ENCODE data around the gene COL9A1. TPM values are rescaled to one million over a fixed set of nuclear protein-coding genes. Genes with fewer than 3 reads are reported as not detected.
"Not testable (repeated sequence)": the region's sequence is repeated elsewhere in the genome, so short reads cannot be mapped to it uniquely, and the experiment has no call there.

COL9A1 gene
- total RNA-seq, 1 donor from 2014 or later, result not detected

DNA sequence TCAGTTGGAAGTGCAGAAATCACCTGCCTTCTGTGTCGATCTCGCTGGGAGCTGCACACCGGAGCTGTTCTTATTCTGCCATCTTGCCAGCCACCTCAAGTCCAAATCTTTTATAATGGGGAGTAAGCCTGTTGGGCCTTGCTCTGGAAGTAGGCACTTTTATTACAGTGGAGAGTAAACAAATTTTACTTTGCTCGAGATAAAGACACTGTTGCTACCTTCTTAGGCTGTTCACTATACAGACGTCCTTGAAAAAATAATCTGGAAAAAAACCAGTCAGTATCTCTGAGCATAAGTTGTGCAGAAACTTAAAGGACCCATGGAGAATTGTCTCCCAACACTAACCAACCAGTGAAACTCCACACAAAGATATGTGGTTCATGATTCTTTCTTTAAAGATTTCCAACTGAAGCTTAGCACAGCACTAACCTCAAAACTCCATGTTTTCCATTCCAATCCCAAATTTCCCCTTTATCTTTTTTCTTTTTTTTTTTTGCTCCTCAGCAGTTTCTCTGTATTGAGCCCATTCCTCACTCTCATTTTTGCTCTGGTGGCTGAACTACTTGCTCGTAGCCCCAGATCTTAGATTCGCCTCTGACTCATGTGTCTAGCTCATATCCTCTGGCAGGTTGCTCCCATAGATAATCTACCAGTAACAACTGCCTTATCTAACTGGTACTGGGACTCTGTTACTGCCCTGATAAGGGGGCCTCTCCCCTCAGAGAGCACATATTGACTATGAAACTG, 34.3 kb upstream of the COL9A1 start:
- no peak overlapping the region for H3K4me3 ChIP-seq (ENCODE audit: low read depth, low read length)
- no peak for DNase-seq (ENCODE audit: low read depth)
- TF ChIP-seq, protein P1, sequence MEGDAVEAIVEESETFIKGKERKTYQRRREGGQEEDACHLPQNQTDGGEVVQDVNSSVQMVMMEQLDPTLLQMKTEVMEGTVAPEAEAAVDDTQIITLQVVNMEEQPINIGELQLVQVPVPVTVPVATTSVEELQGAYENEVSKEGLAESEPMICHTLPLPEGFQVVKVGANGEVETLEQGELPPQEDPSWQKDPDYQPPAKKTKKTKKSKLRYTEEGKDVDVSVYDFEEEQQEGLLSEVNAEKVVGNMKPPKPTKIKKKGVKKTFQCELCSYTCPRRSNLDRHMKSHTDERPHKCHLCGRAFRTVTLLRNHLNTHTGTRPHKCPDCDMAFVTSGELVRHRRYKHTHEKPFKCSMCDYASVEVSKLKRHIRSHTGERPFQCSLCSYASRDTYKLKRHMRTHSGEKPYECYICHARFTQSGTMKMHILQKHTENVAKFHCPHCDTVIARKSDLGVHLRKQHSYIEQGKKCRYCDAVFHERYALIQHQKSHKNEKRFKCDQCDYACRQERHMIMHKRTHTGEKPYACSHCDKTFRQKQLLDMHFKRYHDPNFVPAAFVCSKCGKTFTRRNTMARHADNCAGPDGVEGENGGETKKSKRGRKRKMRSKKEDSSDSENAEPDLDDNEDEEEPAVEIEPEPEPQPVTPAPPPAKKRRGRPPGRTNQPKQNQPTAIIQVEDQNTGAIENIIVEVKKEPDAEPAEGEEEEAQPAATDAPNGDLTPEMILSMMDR (conservative IDR thresholded peaks at IDR 0.05; ENCODE audit: low read depth, low read length), result no peak

DNA sequence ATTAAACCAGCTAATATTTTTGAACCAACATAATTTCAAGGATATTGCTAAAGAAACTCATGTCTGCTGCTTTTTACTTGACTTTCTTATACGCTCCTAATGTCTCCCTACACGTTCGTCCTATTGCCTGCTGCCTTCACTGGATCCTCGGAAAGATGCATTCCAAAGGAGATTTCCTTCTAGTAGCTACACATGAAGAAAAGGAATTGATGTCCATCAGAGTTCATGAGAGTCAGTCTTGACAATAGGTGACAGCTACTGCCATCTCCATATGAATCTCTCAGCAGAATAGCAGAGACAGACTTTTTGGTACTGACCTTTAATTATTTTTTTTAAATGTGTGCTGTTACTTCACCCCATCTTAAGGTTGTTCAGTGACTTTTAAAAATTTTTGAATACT, 24.2 kb upstream of the COL9A1 start:
- TF ChIP-seq, protein P1 (conservative IDR thresholded peaks at IDR 0.05; ENCODE audit: low read depth, low read length), result no peak
- DNase-seq (ENCODE audit: low read depth), result no peak
- H3K4me3 ChIP-seq (ENCODE audit: low read depth, low read length), result no peak overlapping the region

DNA sequence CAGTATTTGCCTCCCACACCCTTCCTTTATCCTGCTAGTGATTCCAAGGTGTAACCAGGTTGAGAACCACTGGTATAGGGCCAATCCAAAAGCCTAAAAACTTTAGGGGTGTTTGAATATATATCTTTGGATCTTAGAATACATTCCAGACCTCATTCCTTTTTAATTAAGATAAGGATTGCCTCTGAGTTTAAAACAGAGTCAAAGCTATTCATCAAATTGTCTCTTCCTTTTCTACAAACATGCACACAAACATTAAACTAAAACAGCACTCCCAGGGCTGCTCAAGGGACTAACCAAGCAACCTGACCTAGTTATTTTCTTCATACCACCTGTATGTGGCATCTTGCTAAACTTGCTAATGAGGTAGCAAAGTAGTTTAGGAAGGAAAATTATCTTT, 22.1 kb upstream of the COL9A1 start:
- TF ChIP-seq, protein P1 (conservative IDR thresholded peaks at IDR 0.05; ENCODE audit: low read depth, low read length), result no peak
- no peak overlapping the region for H3K4me3 ChIP-seq (ENCODE audit: low read depth, low read length)
- no peak for DNase-seq (ENCODE audit: low read depth)

DNA sequence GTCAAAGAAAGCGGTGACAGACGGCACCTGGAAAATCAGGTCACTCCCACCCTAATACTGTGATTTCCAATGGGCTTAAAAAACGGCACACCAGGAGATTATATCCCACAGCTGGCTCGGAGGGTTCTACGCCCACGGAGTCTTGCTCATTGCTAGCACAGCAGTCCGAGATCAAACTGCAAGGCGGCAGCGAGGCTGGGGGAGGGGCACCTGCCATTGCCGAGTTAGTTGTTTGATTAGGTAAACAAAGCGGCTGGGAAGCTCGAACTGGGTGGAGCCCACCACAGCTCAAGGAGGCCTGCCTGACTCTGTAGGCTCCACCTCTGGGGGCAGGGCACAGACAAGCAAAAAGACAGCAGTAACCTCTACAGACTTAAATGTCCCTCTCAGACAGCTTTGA, 14.9 kb upstream of the COL9A1 start:
- DNase-seq (ENCODE audit: low read depth); H3K4me3 ChIP-seq (ENCODE audit: low read depth, low read length): not testable (repeated sequence)

DNA sequence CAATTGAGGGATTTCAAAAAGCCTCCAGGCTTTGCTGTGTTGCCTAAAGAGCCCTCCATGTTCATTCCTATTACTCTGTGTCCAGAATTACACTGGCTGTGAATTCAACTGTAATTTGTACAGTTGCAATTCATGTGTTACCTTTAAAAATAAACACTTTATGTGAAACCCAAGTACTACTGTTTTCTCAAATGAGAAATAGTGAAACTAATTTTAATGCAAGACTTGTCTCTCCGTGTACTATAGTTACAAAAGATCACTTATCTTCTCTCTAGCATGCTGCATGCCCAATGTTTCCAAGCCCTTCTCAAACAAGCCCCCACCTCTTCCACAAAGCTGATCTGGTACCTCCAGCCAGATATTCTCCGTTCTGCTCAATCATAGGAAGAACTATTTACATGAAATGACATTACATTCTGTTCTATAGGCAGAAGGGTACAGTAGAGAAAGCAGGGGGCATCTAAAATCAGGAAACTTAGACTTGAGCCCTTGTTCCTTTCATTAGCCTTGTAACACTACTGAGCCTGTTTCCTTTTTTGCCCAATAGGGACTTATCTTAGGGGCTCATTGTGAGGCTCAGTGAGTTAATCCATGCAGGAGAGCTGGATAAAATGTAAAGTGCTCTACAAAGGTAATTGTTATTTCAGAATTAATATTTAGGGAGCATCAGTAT, 12.3 kb upstream of the COL9A1 start:
- TF ChIP-seq, protein P1 (conservative IDR thresholded peaks at IDR 0.05; ENCODE audit: low read depth, low read length), result no peak
- no peak for DNase-seq (ENCODE audit: low read depth)
- no peak overlapping the region for H3K4me3 ChIP-seq (ENCODE audit: low read depth, low read length)

DNA sequence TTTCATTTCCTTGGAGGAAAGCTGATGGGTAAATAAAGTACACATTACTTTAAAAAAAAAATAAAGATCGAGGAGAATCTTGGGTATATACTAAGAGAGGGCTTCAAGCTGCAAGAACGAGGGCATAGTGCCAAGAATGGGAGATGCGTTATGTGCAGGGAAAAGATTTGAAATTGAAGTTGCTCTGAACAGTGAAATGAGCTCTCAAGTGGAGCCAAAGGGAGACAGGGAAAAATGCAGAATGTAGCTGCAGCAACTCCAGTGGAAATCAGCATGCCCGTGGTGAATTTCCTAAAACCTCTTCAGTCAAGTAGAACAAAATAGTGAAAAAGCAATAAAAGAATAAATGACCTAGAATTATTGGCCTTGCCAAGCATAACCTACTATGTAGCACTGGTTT, 11.4 kb upstream of the COL9A1 start:
- TF ChIP-seq, protein P1 (conservative IDR thresholded peaks at IDR 0.05; ENCODE audit: low read depth, low read length), result no peak
- no peak overlapping the region for H3K4me3 ChIP-seq (ENCODE audit: low read depth, low read length)
- DNase-seq (ENCODE audit: low read depth), result no peak

DNA sequence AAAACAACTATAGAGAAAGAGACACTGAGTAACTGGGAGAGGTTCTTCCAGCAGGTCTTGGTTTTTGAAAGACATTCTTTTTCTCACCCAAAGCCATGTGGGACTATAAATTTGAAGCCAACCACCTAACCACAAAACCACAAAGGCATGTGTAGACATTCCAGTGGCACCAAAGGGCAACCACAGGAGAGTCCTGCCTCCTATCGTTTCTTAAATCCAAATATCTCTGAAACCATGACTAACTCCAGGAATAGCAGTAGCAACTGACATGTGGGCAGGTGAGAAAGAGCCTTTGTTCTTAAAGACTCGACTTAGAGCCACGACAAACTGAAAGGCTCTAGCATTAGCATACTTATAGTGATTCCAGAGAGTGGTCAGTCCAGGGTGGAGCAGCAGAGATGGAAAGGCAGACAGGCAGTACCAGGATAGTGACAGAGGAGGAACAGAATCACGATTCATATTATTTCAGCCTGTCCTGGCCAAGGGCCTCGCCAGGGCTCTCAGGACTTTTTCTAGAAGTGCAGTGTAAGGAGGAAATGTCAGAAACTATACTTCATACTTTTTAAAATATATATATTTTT, 9.4 kb upstream of the COL9A1 start:
- DNase-seq (ENCODE audit: low read depth), result peak; percentile 79
- no peak overlapping the region for H3K4me3 ChIP-seq (ENCODE audit: low read depth, low read length)
- TF ChIP-seq, protein P1 (conservative IDR thresholded peaks at IDR 0.05; ENCODE audit: low read depth, low read length), result no peak
